ENCODE data around the gene WRAP73. TPM values are rescaled to one million over a fixed set of nuclear protein-coding genes. Genes with fewer than 3 reads are reported as not detected.

Gene WRAP73
- total and polyA plus RNA-seq, 12 donors = 5.1 to 29.6 (median 18.1) TPM

DNA sequence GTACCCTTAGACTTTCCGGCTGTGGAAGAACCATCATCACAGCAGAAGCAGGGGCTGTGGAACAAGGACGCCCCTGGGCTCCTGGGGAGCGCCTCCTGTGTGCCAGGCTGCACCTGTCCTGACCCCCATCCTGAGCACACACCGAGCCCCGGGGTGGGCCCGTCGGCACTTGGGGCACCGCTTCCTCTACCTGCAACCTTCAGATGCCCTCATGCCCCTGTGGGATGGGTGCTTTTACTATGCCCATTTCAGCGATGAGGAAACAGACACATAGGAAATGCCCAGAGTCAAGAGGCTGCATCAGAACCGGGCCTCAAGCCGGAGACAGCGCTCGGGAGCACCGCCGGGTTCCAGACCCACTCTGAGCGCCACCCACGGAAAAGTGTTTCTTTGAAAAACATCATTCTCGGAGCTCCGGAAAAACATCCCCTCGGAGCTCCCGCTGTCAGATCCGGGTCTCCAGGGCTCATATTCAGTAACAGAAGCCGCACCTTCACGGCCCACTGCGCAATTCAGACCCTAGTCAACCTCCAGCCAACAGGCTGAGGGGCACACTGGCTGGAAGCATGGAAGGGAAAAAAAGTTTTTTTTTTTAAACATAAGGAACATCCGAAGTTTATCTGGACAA, 17.1 kb downstream of the WRAP73 start:
- 93 to 98% (median 96%) methylated on average over 18 to 26 of the region's 26 CpGs for WGBS, 4 donors

GRCh38 chr1:3632298-3632697, 17.6 kb downstream of the WRAP73 start:
- no peak overlapping the region for H3K27ac ChIP-seq
- no peaks in the 10 kb centered on the region for H3K4me1 ChIP-seq (replicated peaks in 1 of 2)
- H3K36me3 ChIP-seq (replicated peaks in 1 of 2) = peaks cover 0 to 87% of the 10 kb centered on the region in 2 donors
- no peaks in the 10 kb centered on the region for H3K9me3 ChIP-seq (replicated peaks in 1 of 3)
- H3K27me3 ChIP-seq = no peaks in the 10 kb centered on the region
- intact Hi-C loops (cut with DNase I) = no loop called here
- H3K4me3 ChIP-seq = no peak overlapping the region
- WGBS, 4 donors = 89 to 97% (median 95%) methylated on average over 10 to 17 of the region's 17 CpGs
- DNase-seq = no peak
- no peak for TF ChIP-seq POLR2A (IDR thresholded peaks at IDR 0.05)
- TF ChIP-seq, protein P1, sequence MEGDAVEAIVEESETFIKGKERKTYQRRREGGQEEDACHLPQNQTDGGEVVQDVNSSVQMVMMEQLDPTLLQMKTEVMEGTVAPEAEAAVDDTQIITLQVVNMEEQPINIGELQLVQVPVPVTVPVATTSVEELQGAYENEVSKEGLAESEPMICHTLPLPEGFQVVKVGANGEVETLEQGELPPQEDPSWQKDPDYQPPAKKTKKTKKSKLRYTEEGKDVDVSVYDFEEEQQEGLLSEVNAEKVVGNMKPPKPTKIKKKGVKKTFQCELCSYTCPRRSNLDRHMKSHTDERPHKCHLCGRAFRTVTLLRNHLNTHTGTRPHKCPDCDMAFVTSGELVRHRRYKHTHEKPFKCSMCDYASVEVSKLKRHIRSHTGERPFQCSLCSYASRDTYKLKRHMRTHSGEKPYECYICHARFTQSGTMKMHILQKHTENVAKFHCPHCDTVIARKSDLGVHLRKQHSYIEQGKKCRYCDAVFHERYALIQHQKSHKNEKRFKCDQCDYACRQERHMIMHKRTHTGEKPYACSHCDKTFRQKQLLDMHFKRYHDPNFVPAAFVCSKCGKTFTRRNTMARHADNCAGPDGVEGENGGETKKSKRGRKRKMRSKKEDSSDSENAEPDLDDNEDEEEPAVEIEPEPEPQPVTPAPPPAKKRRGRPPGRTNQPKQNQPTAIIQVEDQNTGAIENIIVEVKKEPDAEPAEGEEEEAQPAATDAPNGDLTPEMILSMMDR (IDR thresholded peaks at IDR 0.05) = no peak

More for the DNA sequence above, 17.1 kb downstream of the WRAP73 start:
- H3K4me1 ChIP-seq (replicated peaks in 1 of 2) = no peaks in the 10 kb centered on the region
- peaks cover 0 to 87% of the 10 kb centered on the region in 2 donors for H3K36me3 ChIP-seq (replicated peaks in 1 of 2)
- TF ChIP-seq, protein P1 (IDR thresholded peaks at IDR 0.05) = no peak
- intact Hi-C loops (cut with DNase I) = no loop called here
- no peak for DNase-seq
- no peaks in the 10 kb centered on the region for H3K9me3 ChIP-seq (replicated peaks in 1 of 3)
- no peak overlapping the region for H3K27ac ChIP-seq
- H3K27me3 ChIP-seq = no peaks in the 10 kb centered on the region
- H3K4me3 ChIP-seq = no peak overlapping the region

- 87 to 90% (median 89%) methylated on average over 25 to 36 of the region's 36 CpGs for WGBS, 4 donors
Observed at GRCh38 chr1:3631320-3632260, 18.3 kb downstream of the WRAP73 start.

GRCh38 chr1:3630914-3631313, 19.0 kb downstream of the WRAP73 start:
- intact Hi-C loops (cut with DNase I) = no loop called here
- Histone ChIP-seq H3K27me3 (no peaks in the 10 kb centered on the region), H3K36me3 (replicated peaks in 1 of 2) (peaks cover 0 to 75% of the 10 kb centered on the region in 2 donors), H3K4me3 (no peak overlapping the region), H3K4me1 (replicated peaks in 1 of 2) (peaks cover 0 to 8% of the 10 kb centered on the region in 2 donors), H3K27ac (no peak overlapping the region), H3K9me3 (replicated peaks in 1 of 3) (no peaks in the 10 kb centered on the region)
- TF ChIP-seq, protein P1 (IDR thresholded peaks at IDR 0.05) = no peak
- no peak for TF ChIP-seq POLR2A (IDR thresholded peaks at IDR 0.05)
- WGBS, 4 donors = 77 to 93% (median 82%) methylated on average over 6 to 9 of the region's 9 CpGs
- DNase-seq = no peak

More at GRCh38 chr1:3631320-3632260, 18.3 kb downstream of the WRAP73 start:
- H3K27me3 ChIP-seq = no peaks in the 10 kb centered on the region
- H3K9me3 ChIP-seq (replicated peaks in 1 of 3) = no peaks in the 10 kb centered on the region
- intact Hi-C loops (cut with DNase I) = no loop called here
- no peak for DNase-seq
- no peak overlapping the region for H3K4me3 ChIP-seq
- peaks cover 0 to 81% of the 10 kb centered on the region in 2 donors for H3K36me3 ChIP-seq (replicated peaks in 1 of 2)
- peaks cover 0 to 2% of the 10 kb centered on the region in 2 donors for H3K4me1 ChIP-seq (replicated peaks in 1 of 2)
- no peak overlapping the region for H3K27ac ChIP-seq
- no peak for TF ChIP-seq POLR2A (IDR thresholded peaks at IDR 0.05)
- TF ChIP-seq, protein P1 (IDR thresholded peaks at IDR 0.05) = no peak

All from adrenal gland (tissue), 12 donors.